Measurements from ENCODE around the gene CTSV.

DNA sequence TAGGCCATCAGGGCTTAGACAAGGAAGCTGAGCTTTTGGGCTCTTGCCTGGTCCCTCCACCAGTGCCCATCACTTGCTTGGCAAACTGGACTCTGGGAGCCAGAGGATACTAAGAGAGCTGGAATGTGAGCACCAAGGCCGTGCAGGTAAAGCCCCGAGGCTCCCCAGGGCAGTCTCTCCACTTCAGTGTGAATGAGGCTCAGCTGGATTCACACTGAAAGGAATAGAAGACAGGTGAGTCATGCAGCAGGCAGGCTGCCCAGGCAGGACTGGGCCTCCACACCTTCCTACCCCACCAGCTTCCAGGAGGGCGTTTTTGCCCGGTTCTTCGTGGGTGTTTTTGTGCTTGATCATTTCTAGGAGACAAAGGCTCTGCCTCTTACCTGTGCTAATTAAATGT, 7.3 kb upstream of the CTSV start:
- TF ChIP-seq CTCF (IDR thresholded peaks at IDR 0.05) (no peak), POLR2A (IDR thresholded peaks at IDR 0.05) (no peak)
